CD8-positive, alpha-beta memory T cell (primary cell): Measurements from ENCODE around the gene CDH24. TPM values are rescaled to one million over a fixed set of nuclear protein-coding genes. Genes with fewer than 3 reads are reported as not detected.
"Not testable (repeated sequence)": the region's sequence is repeated elsewhere in the genome, so short reads cannot be mapped to it uniquely, and the experiment has no call there.

Experiments used
- CTCF ChIA-PET: fragments of 350-600 bp; sonication (Branson Sonifier 250); formaldehyde crosslinking; loops from one replicate; lab custom pipeline; 2021; ENCODE audit warnings: antibody characterized with exemption; lab: Charles Lee
- POLR2A ChIA-PET: fragments of 350-600 bp; sonication (Branson Sonifier 250); formaldehyde crosslinking; loops from one replicate; lab custom pipeline; 2021; ENCODE audit warnings: antibody characterized with exemption; lab: Charles Lee
- DNase-seq, 5 donors: peaks; one replicate each; pipeline versions ENCODE4 v3.0.0 to v3.0.0-alpha.2; 2020 to 2022; ENCODE audit warnings: mixed read lengths in 1 of 5
- H3K27ac ChIP-seq: one replicate; pipeline ENCODE4 v1.7.0; 2013; ENCODE audit warnings: low read depth, mild to moderate bottlenecking, low read length, moderate library complexity
- H3K27me3 ChIP-seq: 2 replicates; pipeline ENCODE4 v1.7.0; 2013; ENCODE audit warnings: low read length, mild to moderate bottlenecking; ENCODE audit not compliant: insufficient read depth, poor library complexity, severe bottlenecking
- H3K36me3 ChIP-seq: 2 replicates; pipeline ENCODE4 v1.7.0; 2013; ENCODE audit warnings: mild to moderate bottlenecking, low read length, moderate library complexity; ENCODE audit not compliant: insufficient read depth
- H3K4me1 ChIP-seq: 2 replicates; pipeline ENCODE4 v1.7.0; 2013; ENCODE audit warnings: mild to moderate bottlenecking, low read length, moderate library complexity; ENCODE audit not compliant: insufficient read depth
- H3K4me3 ChIP-seq: 2 replicates; pipeline ENCODE4 v1.7.0; 2013; ENCODE audit warnings: mild to moderate bottlenecking, low read length
- H3K9me3 ChIP-seq: 2 replicates; pipeline ENCODE4 v1.7.0; 2013; ENCODE audit warnings: mild to moderate bottlenecking, low read length
- H3K27ac Mint-ChIP-seq, 8 donors: one replicate each; pipeline ENCODE4 v1.8.0; 2020 to 2021; ENCODE audit warnings: mixed read lengths in 8 of 8, mild to moderate bottlenecking in 6 of 8, inconsistent platforms in 3 of 8, moderate library complexity in 3 of 8
- H3K27me3 Mint-ChIP-seq, 2 donors: one replicate each; pipeline ENCODE4 v1.8.0; 2020 to 2021; ENCODE audit warnings: mixed read lengths in 2 of 2, mild to moderate bottlenecking in 1 of 2, moderate library complexity in 1 of 2
- H3K36me3 Mint-ChIP-seq, 3 donors: one replicate each; pipeline ENCODE4 v1.8.0; 2020 to 2021; ENCODE audit warnings: mixed read lengths in 3 of 3, inconsistent platforms in 1 of 3, mild to moderate bottlenecking in 1 of 3
- H3K4me1 Mint-ChIP-seq, 3 donors: one replicate each; pipeline ENCODE4 v1.8.0; 2020 to 2021; ENCODE audit warnings: mixed read lengths in 3 of 3, inconsistent platforms in 1 of 3, mild to moderate bottlenecking in 1 of 3
- H3K4me3 Mint-ChIP-seq, 7 donors: one replicate each; pipeline ENCODE4 v1.8.0; 2020 to 2021; ENCODE audit warnings: mixed read lengths in 7 of 7, mild to moderate bottlenecking in 6 of 7, moderate library complexity in 4 of 7, inconsistent platforms in 2 of 7
- H3K9me3 Mint-ChIP-seq, 5 donors: one replicate each; pipeline ENCODE4 v1.8.0; 2020 to 2022; ENCODE audit warnings: mixed read lengths in 5 of 5, mild to moderate bottlenecking in 3 of 5, moderate library complexity in 2 of 5, inconsistent platforms in 1 of 5
- polyA plus RNA-seq: library from polyadenylated mRNA; unstranded; fragments of 300-500 nt; fragmentation: Illumina TruSeq; gene quantifications from one replicate; pipeline ENCODE4 v1.2.3, GENCODE V29; 2021
- total RNA-seq, 2 experiments: library from RNA; stranded (reverse); gene quantifications; one replicate each; pipeline ENCODE4 v1.2.3, GENCODE V29; 2021

CDH24 gene
- total and polyA plus RNA-seq, 3 experiments from 2014 or later: 0.36 to 0.88 (median 0.82) TPM

DNA sequence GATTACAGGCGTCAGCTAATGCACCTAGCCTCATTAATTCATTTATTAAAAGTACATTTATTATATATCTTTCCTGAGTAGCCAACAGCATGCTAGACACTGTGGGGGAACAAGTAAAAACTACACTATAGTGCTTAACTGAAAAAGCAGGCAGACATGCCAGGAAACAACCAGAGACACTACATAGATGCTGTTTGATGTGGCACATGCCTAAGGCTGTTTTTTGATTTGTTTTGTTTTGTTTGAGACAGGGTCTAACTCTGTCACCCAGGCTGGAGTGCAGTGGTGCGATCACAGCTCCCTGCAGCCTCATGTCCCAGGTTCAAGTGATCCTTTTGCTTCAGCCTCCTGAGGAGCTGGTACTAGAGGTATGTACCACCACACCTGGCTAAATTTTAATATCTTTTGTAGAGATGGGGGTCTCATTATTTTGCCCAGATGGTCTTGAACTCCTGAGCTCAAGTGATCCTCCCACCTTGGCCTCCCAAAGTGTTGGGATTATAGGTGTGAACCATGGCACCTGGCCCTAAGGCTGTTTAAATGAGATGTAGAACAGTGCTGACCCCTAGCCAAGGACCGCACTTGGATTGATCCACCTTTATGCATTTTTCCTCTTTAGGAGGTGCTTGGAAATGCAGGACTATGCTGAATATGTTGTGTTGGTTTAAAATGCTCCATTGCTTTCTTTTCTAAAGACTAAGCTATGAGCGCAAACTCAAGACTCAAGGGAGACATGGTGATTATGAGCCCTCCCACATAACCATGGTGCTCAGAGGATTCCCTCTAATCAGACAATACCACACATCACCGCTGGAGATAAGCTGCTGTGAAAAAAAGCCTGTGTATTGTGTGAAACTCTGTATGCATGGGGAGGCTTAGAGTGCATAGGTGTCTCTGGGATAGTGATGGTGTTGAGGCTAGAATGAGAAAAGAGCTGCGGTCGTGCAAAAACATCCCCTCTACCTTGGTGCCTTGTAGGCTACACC, 36.9 kb downstream of the CDH24 start:
- no peaks in the 10 kb centered on the region for H3K27me3 ChIP-seq
- peaks cover 40% of the 10 kb centered on the region for H3K4me1 ChIP-seq
- Mint-ChIP-seq H3K4me3 (no peak overlapping the region), H3K36me3 (peaks cover 2 to 17% (median 11%) of the 10 kb centered on the region in 3 donors), H3K9me3 (no peaks in the 10 kb centered on the region), H3K27me3 (no peaks in the 10 kb centered on the region), H3K27ac (peak overlapping the region in 1 of 8 donors; percentile 68), H3K4me1 (peaks cover 4 to 21% (median 8%) of the 10 kb centered on the region in 3 donors)
- peaks cover 3% of the 10 kb centered on the region for H3K36me3 ChIP-seq
- H3K27ac ChIP-seq: no peak overlapping the region
- ChIA-PET POLR2A (no interaction called here), CTCF (interaction anchor here (1.0 to 1.5 kb wide), 4 partner anchors 8 to 49 kb away, joined by 3 to 5 read pairs (median 3); no protein-coding TSS in a partner anchor)
- peak overlapping the region; percentile 7 for H3K4me3 ChIP-seq
- no peaks in the 10 kb centered on the region for H3K9me3 ChIP-seq
- DNase-seq: no peak

DNA sequence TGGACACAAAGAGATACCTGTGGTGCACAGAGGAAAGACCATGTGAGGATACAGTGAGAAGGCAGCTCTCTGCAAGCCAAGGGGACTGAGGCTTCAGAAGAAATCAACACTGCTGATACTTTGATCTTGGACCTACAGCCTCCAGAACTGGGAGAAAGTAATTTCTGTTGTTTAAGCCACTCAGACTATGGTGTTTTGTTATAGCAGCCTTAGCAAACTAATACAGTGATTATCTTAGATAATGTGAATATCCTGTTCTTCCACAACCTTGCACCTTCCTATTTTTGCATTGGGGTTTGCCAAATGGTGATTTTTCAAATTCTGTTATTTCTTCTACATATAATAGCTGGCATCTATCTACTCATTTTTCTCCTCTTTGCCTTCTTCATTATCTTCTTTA, 39.2 kb downstream of the CDH24 start:
- no peak for DNase-seq
- H3K27ac ChIP-seq: no peak overlapping the region
- no peaks in the 10 kb centered on the region for H3K27me3 Mint-ChIP-seq
- H3K9me3 ChIP-seq: no peaks in the 10 kb centered on the region
- H3K4me1 Mint-ChIP-seq: peaks cover 0 to 3% (median 0%) of the 10 kb centered on the region in 3 donors
- H3K4me3 ChIP-seq: no peak overlapping the region
- H3K27ac Mint-ChIP-seq: no peak overlapping the region
- no peaks in the 10 kb centered on the region for H3K27me3 ChIP-seq
- H3K36me3 Mint-ChIP-seq: peaks cover 0 to 2% (median 2%) of the 10 kb centered on the region in 3 donors
- no peaks in the 10 kb centered on the region for H3K9me3 Mint-ChIP-seq
- H3K4me1 ChIP-seq: peaks cover 27% of the 10 kb centered on the region
- H3K4me3 Mint-ChIP-seq: no peak overlapping the region
- ChIA-PET CTCF (interaction anchor here (1.2 kb wide), 1 partner anchor 32 kb away, joined by 3 read pairs; no protein-coding TSS in a partner anchor), POLR2A (no interaction called here)
- H3K36me3 ChIP-seq: no peaks in the 10 kb centered on the region

GRCh38 chr14:23017091-23017490, 40.2 kb downstream of the CDH24 start:
- Histone ChIP-seq H3K36me3 (no peaks in the 10 kb centered on the region), H3K9me3 (no peaks in the 10 kb centered on the region), H3K27me3 (no peaks in the 10 kb centered on the region), H3K27ac (no peak overlapping the region), H3K4me1 (peaks cover 19% of the 10 kb centered on the region), H3K4me3 (no peak overlapping the region)
- Mint-ChIP-seq H3K27me3 (no peaks in the 10 kb centered on the region), H3K4me1 (no peaks in the 10 kb centered on the region), H3K27ac (peak overlapping the region in 1 of 8 donors; percentile 58), H3K36me3 (peaks cover 0 to 2% (median 0%) of the 10 kb centered on the region in 3 donors), H3K9me3 (no peaks in the 10 kb centered on the region), H3K4me3 (peak overlapping the region in 1 of 7 donors; percentile 10)
- DNase-seq: no peak
- CTCF ChIA-PET: interaction anchor here (1.6 to 3.0 kb wide), 2 partner anchors 10 kb away, joined by 3 to 14 read pairs; no protein-coding TSS in a partner anchor
- POLR2A ChIA-PET: interaction anchor here (0.5 kb wide), 1 partner anchor 17 kb away, joined by 3 read pairs; no protein-coding TSS in a partner anchor

DNA sequence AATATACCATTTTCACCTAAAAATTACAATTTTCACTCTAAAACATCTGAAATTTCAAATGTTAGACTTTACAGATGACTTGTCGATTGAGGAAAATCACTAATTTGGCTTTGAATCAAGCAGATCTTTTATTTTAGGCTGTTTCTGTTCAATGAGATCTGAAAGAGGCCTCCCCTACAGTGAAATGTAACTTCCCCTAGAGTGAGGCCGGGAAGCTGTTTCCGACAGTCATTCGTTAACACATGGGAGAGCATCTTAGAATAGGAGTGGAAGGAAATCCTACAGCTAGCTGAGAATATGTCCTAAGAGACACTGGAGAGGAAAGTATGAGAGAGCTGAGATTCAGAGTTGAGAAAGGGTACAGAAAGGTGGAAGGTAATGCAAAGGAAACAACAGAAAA, 41.7 kb downstream of the CDH24 start:
- POLR2A ChIA-PET: no interaction called here

DNA sequence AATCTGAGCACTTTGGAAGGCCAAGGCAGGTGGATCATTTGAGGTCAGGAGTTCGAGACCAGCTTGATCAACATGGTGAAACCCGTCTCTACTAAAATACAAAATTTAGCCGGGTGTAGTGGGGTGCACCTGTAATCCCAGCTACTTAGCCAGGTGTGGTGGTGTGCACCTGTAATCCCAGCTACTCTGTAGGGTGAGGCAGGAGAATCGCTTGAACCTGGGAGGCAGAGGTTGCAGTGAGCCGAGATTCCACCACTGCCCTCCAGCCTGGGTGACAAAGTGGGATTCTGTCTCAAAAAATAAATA, 43.6 kb downstream of the CDH24 start:
- H3K27me3 ChIP-seq, H3K4me3 ChIP-seq, H3K27ac ChIP-seq, H3K36me3 ChIP-seq, H3K9me3 ChIP-seq, POLR2A ChIA-PET, DNase-seq, H3K27me3 Mint-ChIP-seq, H3K27ac Mint-ChIP-seq, H3K9me3 Mint-ChIP-seq, H3K36me3 Mint-ChIP-seq: not testable (repeated sequence)
- peak overlapping the region in 1 of 7 donors; percentile 80 for H3K4me3 Mint-ChIP-seq
- peaks cover 15 to 23% (median 20%) of the 10 kb centered on the region in 3 donors for H3K4me1 Mint-ChIP-seq
- CTCF ChIA-PET: interaction anchor here (1.4 to 5.8 kb wide), 3 partner anchors 15 to 42 kb away, joined by 3 to 32 read pairs (median 5); no protein-coding TSS in a partner anchor
- peaks cover 15% of the 10 kb centered on the region for H3K4me1 ChIP-seq

More for the DNA sequence above, 41.7 kb downstream of the CDH24 start:
- H3K4me1 ChIP-seq: peaks cover 5% of the 10 kb centered on the region
- Mint-ChIP-seq H3K36me3 (no peaks in the 10 kb centered on the region), H3K4me3 (no peak overlapping the region), H3K27ac (no peak overlapping the region), H3K4me1 (peaks cover 2 to 5% (median 4%) of the 10 kb centered on the region in 3 donors), H3K9me3 (no peaks in the 10 kb centered on the region), H3K27me3 (no peaks in the 10 kb centered on the region)
- no peak overlapping the region for H3K4me3 ChIP-seq
- CTCF ChIA-PET: interaction anchor here (1.6 to 5.8 kb wide), 4 partner anchors 9 to 42 kb away, joined by 3 to 32 read pairs (median 10); partner anchors contain the start of gene CDH24
- no peaks in the 10 kb centered on the region for H3K27me3 ChIP-seq
- no peak for DNase-seq
- H3K27ac ChIP-seq: no peak overlapping the region
- no peaks in the 10 kb centered on the region for H3K9me3 ChIP-seq
- no peaks in the 10 kb centered on the region for H3K36me3 ChIP-seq

- Mint-ChIP-seq H3K27me3 (no peaks in the 10 kb centered on the region), H3K4me1 (peaks cover 18 to 28% (median 26%) of the 10 kb centered on the region in 3 donors), H3K4me3 (peak overlapping the region in 2 of 7 donors; percentile 54 to 80), H3K36me3 (peaks cover 0 to 5% (median 0%) of the 10 kb centered on the region in 3 donors), H3K27ac (peak overlapping the region in 2 of 8 donors; percentile 11 to 53), H3K9me3 (no peaks in the 10 kb centered on the region)
- ChIA-PET POLR2A (interaction anchor here (0.5 to 0.6 kb wide), 2 partner anchors 21 to 389 kb away, joined by 3 to 5 read pairs; no protein-coding TSS in a partner anchor), CTCF (interaction anchor here (0.8 to 5.8 kb wide), 4 partner anchors 15 to 43 kb away, joined by 3 to 32 read pairs (median 4); partner anchors contain the start of gene AJUBA)
- H3K9me3 ChIP-seq: no peaks in the 10 kb centered on the region
- no peaks in the 10 kb centered on the region for H3K27me3 ChIP-seq
- no peaks in the 10 kb centered on the region for H3K36me3 ChIP-seq
- DNase-seq: no peak
- H3K27ac ChIP-seq: no peak overlapping the region
- peaks cover 19% of the 10 kb centered on the region for H3K4me1 ChIP-seq
- no peak overlapping the region for H3K4me3 ChIP-seq
Observed at GRCh38 chr14:23013054-23013748, 44.1 kb downstream of the CDH24 start.

- H3K27me3 Mint-ChIP-seq: no peaks in the 10 kb centered on the region
- peak within 1 kb of the TSS; percentile 92 to 98 (median 94) for H3K27ac Mint-ChIP-seq
- no peaks in the 10 kb centered on the region for H3K9me3 Mint-ChIP-seq
- Histone ChIP-seq H3K4me1 (peaks cover 36% of the 10 kb centered on the region), H3K27ac (peak within 1 kb of the TSS; percentile 86), H3K27me3 (no peaks in the 10 kb centered on the region), H3K4me3 (peak within 1 kb of the TSS; percentile 85), H3K9me3 (no peaks in the 10 kb centered on the region), H3K36me3 (no peaks in the 10 kb centered on the region)
- H3K4me3 Mint-ChIP-seq: peak within 1 kb of the TSS; percentile 90 to 99 (median 94)
- peaks cover 37 to 52% (median 52%) of the 10 kb centered on the region in 3 donors for H3K4me1 Mint-ChIP-seq
- peak; percentile 70 to 84 (median 72) for DNase-seq
- ChIA-PET POLR2A (interaction anchor here (0.5 to 0.7 kb wide), 2 partner anchors 17 to 38 kb away, joined by 3 to 4 read pairs; no protein-coding TSS in a partner anchor), CTCF (interaction anchor here (1.0 to 5.8 kb wide), 3 partner anchors 13 to 58 kb away, joined by 3 to 32 read pairs (median 6); no protein-coding TSS in a partner anchor)
- H3K36me3 Mint-ChIP-seq: peaks cover 0 to 11% (median 0%) of the 10 kb centered on the region in 3 donors
Observed at GRCh38 chr14:23009939-23010726, 47.2 kb downstream of the CDH24 start, which contains the start of gene C14orf93. TSS of gene C14orf93 (minus strand) at chr14:23010143. CDS start at chr14:22999023, 11,120 bp downstream.
